Renal pelvis (tissue), 4 donors: Measurements from ENCODE around the gene LMO1. TPM values are rescaled to one million over a fixed set of nuclear protein-coding genes. Genes with fewer than 3 reads are reported as not detected.

ENCODE experiments used
- DNase-seq: peaks from one replicate; pipeline ENCODE4 v3.0.0-alpha.2; 2013
- polyA plus RNA-seq, 3 donors: library from polyadenylated mRNA; unstranded; fragments of 120-200 nt; gene quantifications; one replicate each; pipeline ENCODE4 v1.2.1, GENCODE V29; 2013; ENCODE audit not compliant: insufficient read length in 3 of 3

Gene LMO1
- polyA plus RNA-seq, 3 donors, result 0.30 to 0.85 (median 0.74) TPM

GRCh38 chr11:8229299-8230177, 34.1 kb downstream of the LMO1 start:
- DNase-seq, result no peak

GRCh38 chr11:8228231-8228630, 35.4 kb downstream of the LMO1 start:
- DNase-seq, result no peak

GRCh38 chr11:8227156-8228152, 36.2 kb downstream of the LMO1 start:
- DNase-seq, result no peak

- DNase-seq, result peak; percentile 68
These were observed 38.1 kb downstream of the LMO1 start for GRCh38 chr11:8225589-8226036.

GRCh38 chr11:8224711-8225110, 39.0 kb downstream of the LMO1 start:
- DNase-seq, result no peak

GRCh38 chr11:8224161-8224591, 39.5 kb downstream of the LMO1 start:
- DNase-seq, result no peak

GRCh38 chr11:8223513-8223900, 40.2 kb downstream of the LMO1 start:
- no peak for DNase-seq

GRCh38 chr11:8222820-8223512, 40.7 kb downstream of the LMO1 start:
- no peak for DNase-seq

- no peak for DNase-seq
These were observed 41.7 kb downstream of the LMO1 start for GRCh38 chr11:8221917-8222495.

GRCh38 chr11:8221046-8221723, 42.5 kb downstream of the LMO1 start:
- no peak for DNase-seq

GRCh38 chr11:8220261-8221045, 43.2 kb downstream of the LMO1 start:
- DNase-seq, result no peak

- DNase-seq, result no peak
These were observed 44.2 kb downstream of the LMO1 start for GRCh38 chr11:8219257-8220021.

GRCh38 chr11:8218840-8219239, 44.8 kb downstream of the LMO1 start:
- DNase-seq, result no peak

- DNase-seq, result no peak
These were observed 45.3 kb downstream of the LMO1 start for GRCh38 chr11:8218409-8218808.

GRCh38 chr11:8217926-8218325, 45.8 kb downstream of the LMO1 start:
- DNase-seq, result no peak

GRCh38 chr11:8217136-8217535, 46.5 kb downstream of the LMO1 start:
- no peak for DNase-seq

GRCh38 chr11:8213376-8213775, 50.3 kb downstream of the LMO1 start:
- no peak for DNase-seq

GRCh38 chr11:8209208-8209807, 54.4 kb downstream of the LMO1 start:
- no peak for DNase-seq
